Liver (tissue), 9 donors: ENCODE measurements around the gene DCC. TPM values are rescaled to one million over a fixed set of nuclear protein-coding genes. Genes with fewer than 3 reads are reported as not detected.

Experiments used
- DNase-seq: peaks from one replicate; pipeline ENCODE4 v3.0.0-alpha.2; 2017; ENCODE audit warnings: low spot score
- H3K27ac ChIP-seq, 2 donors: one replicate each; pipeline ENCODE4 v1.7.0; 2013; ENCODE audit warnings: inconsistent platforms in 2 of 2, low read length in 2 of 2, control low read depth in 1 of 2, low read depth in 1 of 2, mild to moderate bottlenecking in 1 of 2
- H3K27me3 ChIP-seq, 4 donors: one replicate each; pipeline versions ENCODE4 v1.6.1 to v1.7.0; 2013; ENCODE audit warnings: low read length in 3 of 4, inconsistent platforms in 1 of 4, mild to moderate bottlenecking in 1 of 4, moderate library complexity in 1 of 4; ENCODE audit not compliant: control insufficient read depth in 4 of 4, insufficient read depth in 4 of 4
- H3K36me3 ChIP-seq, 4 donors: one replicate each; pipeline versions ENCODE4 v1.6.1 to v1.7.0; 2013; ENCODE audit warnings: low read length in 3 of 4, mild to moderate bottlenecking in 3 of 4, low read depth in 1 of 4, moderate library complexity in 1 of 4; ENCODE audit not compliant: control insufficient read depth in 4 of 4, insufficient read depth in 3 of 4
- H3K4me1 ChIP-seq, 4 donors: one replicate each; pipeline versions ENCODE4 v1.6.1 to v1.7.0; 2013; ENCODE audit warnings: low read length in 3 of 4, mild to moderate bottlenecking in 3 of 4, moderate library complexity in 1 of 4; ENCODE audit not compliant: control insufficient read depth in 4 of 4, insufficient read depth in 4 of 4
- H3K4me3 ChIP-seq, 3 donors: one replicate each; pipeline versions ENCODE4 v1.6.1 to v1.7.0; 2013; ENCODE audit warnings: low read length in 3 of 3, control low read depth in 1 of 3, low read depth in 1 of 3, mild to moderate bottlenecking in 1 of 3
- H3K9ac ChIP-seq, 2 donors: one replicate each; pipeline ENCODE4 v1.7.0; 2013; ENCODE audit warnings: low read length in 2 of 2, mild to moderate bottlenecking in 2 of 2, moderate library complexity in 2 of 2, control low read depth in 1 of 2, low read depth in 1 of 2
- H3K9me3 ChIP-seq, 4 donors: one replicate each; pipeline versions ENCODE4 v1.6.1 to v1.7.0; 2013; ENCODE audit warnings: low read length in 3 of 4; ENCODE audit not compliant: control insufficient read depth in 4 of 4
- EGR1 ChIP-seq, 2 donors: IDR thresholded peaks; 2 replicates each; pipeline ENCODE4 v1.6.1; 2016 to 2018; ENCODE audit warnings: antibody characterized with exemption in 2 of 2, low read depth in 2 of 2
- FOXA1 ChIP-seq: IDR thresholded peaks from 2 replicates; pipeline ENCODE4 v1.6.1; 2016; ENCODE audit warnings: antibody characterized with exemption
- FOXA2 ChIP-seq: IDR thresholded peaks from 2 replicates; pipeline ENCODE4 v1.6.1; 2016; ENCODE audit warnings: antibody characterized with exemption
- GABPA ChIP-seq, 2 donors: IDR thresholded peaks in 1 of 2; conservative IDR thresholded peaks in 1 of 2; 2 replicates each; pipeline ENCODE4 v1.6.1; 2016; ENCODE audit warnings: antibody characterized with exemption in 2 of 2, mild to moderate bottlenecking in 1 of 2, moderate library complexity in 1 of 2
- HNF4A ChIP-seq, 2 donors: conservative IDR thresholded peaks; 2 replicates each; pipeline ENCODE4 v1.6.1; 2016; ENCODE audit warnings: antibody characterized with exemption in 2 of 2, mild to moderate bottlenecking in 2 of 2
- HNF4G ChIP-seq: IDR thresholded peaks from 2 replicates; pipeline ENCODE4 v1.6.1; 2016; ENCODE audit warnings: antibody characterized with exemption
- JUND ChIP-seq, 2 donors: IDR thresholded peaks; 2 replicates each; pipeline ENCODE4 v1.6.1; 2016; ENCODE audit warnings: antibody characterized with exemption in 2 of 2
- RAD21 ChIP-seq, 2 donors: IDR thresholded peaks; 2 replicates each; pipeline ENCODE4 v1.6.1; 2016; ENCODE audit warnings: antibody characterized with exemption in 2 of 2, mild to moderate bottlenecking in 2 of 2
- RXRA ChIP-seq, 2 donors: IDR thresholded peaks; 2 replicates each; pipeline ENCODE4 v1.6.1; 2017 to 2018; ENCODE audit warnings: antibody characterized with exemption in 2 of 2, mild to moderate bottlenecking in 1 of 2
- SP1 ChIP-seq: IDR thresholded peaks from 2 replicates; pipeline ENCODE4 v1.6.1; 2018; ENCODE audit warnings: antibody characterized with exemption, mild to moderate bottlenecking
- TAF1 ChIP-seq: conservative IDR thresholded peaks from 2 replicates; pipeline ENCODE4 v1.6.1; 2016; ENCODE audit warnings: antibody characterized with exemption, mild to moderate bottlenecking
- YY1 ChIP-seq: IDR thresholded peaks from 2 replicates; pipeline ENCODE4 v1.6.1; 2016; ENCODE audit warnings: antibody characterized with exemption, mild to moderate bottlenecking
- WGBS: extraction: QIAGEN DNeasy Blood & Tissue Kit; methylation state at CpG from one replicate; pipeline ENCODE4 v1.1.7; 2013; 5-methylcytosine and 5-hydroxymethylcytosine counted together
- polyA plus RNA-seq, 2 donors: library from polyadenylated mRNA; stranded (reverse) in 1 of 2; unstranded in 1 of 2; fragments of 200-250 nt in 1 of 2; fragments of >200 nt in 1 of 2; fragmentation: Nextera tagmentation in 1 of 2; extraction: Ambion mirVana in 1 of 2; gene quantifications; one replicate each; pipeline versions ENCODE4 v1.2.1 to v1.2.3, GENCODE V29; 2013 to 2015
- total RNA-seq, 2 donors: library from RNA; depleted of rRNA; stranded (reverse); fragments of >200 nt; gene quantifications; one replicate each; pipeline ENCODE4 v1.2.3, GENCODE V29; 2014
- TF ChIP-seq, protein P1 (sequence below): IDR thresholded peaks from 2 replicates; pipeline ENCODE4 v1.6.1; 2016; ENCODE audit warnings: antibody characterized with exemption
- TF ChIP-seq, protein P2 (sequence below): IDR thresholded peaks from 2 replicates; pipeline ENCODE4 v1.6.1; 2016; ENCODE audit warnings: antibody characterized with exemption, mild to moderate bottlenecking
- TF ChIP-seq, protein P3 (sequence below): IDR thresholded peaks from 2 replicates; pipeline ENCODE4 v1.6.1; 2016; ENCODE audit warnings: antibody characterized with exemption
- TF ChIP-seq, protein P4 (sequence below): fragments of 150-350 bp; IDR thresholded peaks from 2 replicates; pipeline ENCODE4 v1.5.1; 2017; ENCODE audit warnings: improper control_type of control experiment, low read depth, low read length; ENCODE audit not compliant: missing input control
- TF ChIP-seq, protein P5 (sequence below): IDR thresholded peaks from 2 replicates; pipeline ENCODE4 v1.6.1; 2016; ENCODE audit warnings: antibody characterized with exemption
- donor health status: healthy.
- donor health status: healthy.
- donor health status: healthy.
- donor health status: healthy.
- donor health status: healthy.

Gene DCC
- total and polyA plus RNA-seq, 4 donors = under 0.01 to 0.03 TPM; not detected in 2

DNA sequence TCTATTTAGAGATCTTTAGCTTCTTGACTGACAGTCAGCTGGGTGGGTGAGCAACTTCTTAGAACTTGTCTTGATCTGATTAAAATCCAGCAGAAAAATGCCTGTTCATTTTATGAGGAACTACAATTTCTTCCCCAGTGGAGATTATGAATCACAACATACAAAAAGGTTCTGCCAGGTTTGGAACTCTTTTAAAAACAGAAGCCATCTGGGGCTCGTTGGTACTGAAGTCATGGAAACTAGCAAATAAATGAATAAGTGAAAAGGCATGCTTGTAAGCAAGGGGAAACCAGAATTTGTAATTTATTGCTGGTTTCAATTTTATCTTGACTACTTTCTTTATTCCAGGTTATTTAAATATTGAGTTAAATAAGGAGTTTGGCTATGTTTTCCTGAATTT, 1117.1 kb downstream of the DCC start:
- TF ChIP-seq TAF1 = no peak
- TF ChIP-seq SP1 = no peak
- TF ChIP-seq, protein P1, sequence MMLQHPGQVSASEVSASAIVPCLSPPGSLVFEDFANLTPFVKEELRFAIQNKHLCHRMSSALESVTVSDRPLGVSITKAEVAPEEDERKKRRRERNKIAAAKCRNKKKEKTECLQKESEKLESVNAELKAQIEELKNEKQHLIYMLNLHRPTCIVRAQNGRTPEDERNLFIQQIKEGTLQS = no peak
- no peak for TF ChIP-seq EGR1 (IDR thresholded peaks at IDR 0.05; ENCODE audit: low read depth in 2 of 2)
- TF ChIP-seq, protein P2, sequence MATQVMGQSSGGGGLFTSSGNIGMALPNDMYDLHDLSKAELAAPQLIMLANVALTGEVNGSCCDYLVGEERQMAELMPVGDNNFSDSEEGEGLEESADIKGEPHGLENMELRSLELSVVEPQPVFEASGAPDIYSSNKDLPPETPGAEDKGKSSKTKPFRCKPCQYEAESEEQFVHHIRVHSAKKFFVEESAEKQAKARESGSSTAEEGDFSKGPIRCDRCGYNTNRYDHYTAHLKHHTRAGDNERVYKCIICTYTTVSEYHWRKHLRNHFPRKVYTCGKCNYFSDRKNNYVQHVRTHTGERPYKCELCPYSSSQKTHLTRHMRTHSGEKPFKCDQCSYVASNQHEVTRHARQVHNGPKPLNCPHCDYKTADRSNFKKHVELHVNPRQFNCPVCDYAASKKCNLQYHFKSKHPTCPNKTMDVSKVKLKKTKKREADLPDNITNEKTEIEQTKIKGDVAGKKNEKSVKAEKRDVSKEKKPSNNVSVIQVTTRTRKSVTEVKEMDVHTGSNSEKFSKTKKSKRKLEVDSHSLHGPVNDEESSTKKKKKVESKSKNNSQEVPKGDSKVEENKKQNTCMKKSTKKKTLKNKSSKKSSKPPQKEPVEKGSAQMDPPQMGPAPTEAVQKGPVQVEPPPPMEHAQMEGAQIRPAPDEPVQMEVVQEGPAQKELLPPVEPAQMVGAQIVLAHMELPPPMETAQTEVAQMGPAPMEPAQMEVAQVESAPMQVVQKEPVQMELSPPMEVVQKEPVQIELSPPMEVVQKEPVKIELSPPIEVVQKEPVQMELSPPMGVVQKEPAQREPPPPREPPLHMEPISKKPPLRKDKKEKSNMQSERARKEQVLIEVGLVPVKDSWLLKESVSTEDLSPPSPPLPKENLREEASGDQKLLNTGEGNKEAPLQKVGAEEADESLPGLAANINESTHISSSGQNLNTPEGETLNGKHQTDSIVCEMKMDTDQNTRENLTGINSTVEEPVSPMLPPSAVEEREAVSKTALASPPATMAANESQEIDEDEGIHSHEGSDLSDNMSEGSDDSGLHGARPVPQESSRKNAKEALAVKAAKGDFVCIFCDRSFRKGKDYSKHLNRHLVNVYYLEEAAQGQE = no peak
- no peak for TF ChIP-seq RXRA (IDR thresholded peaks at IDR 0.05)
- no peak for TF ChIP-seq HNF4A (conservative IDR thresholded peaks at IDR 0.05)
- TF ChIP-seq RAD21 (IDR thresholded peaks at IDR 0.05) = no peak
- TF ChIP-seq, protein P3, sequence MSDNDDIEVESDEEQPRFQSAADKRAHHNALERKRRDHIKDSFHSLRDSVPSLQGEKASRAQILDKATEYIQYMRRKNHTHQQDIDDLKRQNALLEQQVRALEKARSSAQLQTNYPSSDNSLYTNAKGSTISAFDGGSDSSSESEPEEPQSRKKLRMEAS = no peak
- no peak for TF ChIP-seq FOXA2
- TF ChIP-seq, protein P4, sequence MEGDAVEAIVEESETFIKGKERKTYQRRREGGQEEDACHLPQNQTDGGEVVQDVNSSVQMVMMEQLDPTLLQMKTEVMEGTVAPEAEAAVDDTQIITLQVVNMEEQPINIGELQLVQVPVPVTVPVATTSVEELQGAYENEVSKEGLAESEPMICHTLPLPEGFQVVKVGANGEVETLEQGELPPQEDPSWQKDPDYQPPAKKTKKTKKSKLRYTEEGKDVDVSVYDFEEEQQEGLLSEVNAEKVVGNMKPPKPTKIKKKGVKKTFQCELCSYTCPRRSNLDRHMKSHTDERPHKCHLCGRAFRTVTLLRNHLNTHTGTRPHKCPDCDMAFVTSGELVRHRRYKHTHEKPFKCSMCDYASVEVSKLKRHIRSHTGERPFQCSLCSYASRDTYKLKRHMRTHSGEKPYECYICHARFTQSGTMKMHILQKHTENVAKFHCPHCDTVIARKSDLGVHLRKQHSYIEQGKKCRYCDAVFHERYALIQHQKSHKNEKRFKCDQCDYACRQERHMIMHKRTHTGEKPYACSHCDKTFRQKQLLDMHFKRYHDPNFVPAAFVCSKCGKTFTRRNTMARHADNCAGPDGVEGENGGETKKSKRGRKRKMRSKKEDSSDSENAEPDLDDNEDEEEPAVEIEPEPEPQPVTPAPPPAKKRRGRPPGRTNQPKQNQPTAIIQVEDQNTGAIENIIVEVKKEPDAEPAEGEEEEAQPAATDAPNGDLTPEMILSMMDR = no peak
- no peak for TF ChIP-seq YY1
- TF ChIP-seq GABPA (IDR thresholded peaks at IDR 0.05 in 1 of 2, conservative IDR thresholded peaks at IDR 0.05 in 1 of 2) = no peak
- no peak for TF ChIP-seq HNF4G
- TF ChIP-seq JUND (IDR thresholded peaks at IDR 0.05) = no peak
- Histone ChIP-seq H3K9ac (no peak overlapping the region), H3K4me3 (no peak overlapping the region), H3K27me3 (no peaks in the 10 kb centered on the region), H3K27ac (no peak overlapping the region), H3K36me3 (no peaks in the 10 kb centered on the region), H3K9me3 (no peaks in the 10 kb centered on the region), H3K4me1 (no peaks in the 10 kb centered on the region)
- 30% methylated on average over 1 of the region's 1 CpG for WGBS
- no peak for DNase-seq

DNA sequence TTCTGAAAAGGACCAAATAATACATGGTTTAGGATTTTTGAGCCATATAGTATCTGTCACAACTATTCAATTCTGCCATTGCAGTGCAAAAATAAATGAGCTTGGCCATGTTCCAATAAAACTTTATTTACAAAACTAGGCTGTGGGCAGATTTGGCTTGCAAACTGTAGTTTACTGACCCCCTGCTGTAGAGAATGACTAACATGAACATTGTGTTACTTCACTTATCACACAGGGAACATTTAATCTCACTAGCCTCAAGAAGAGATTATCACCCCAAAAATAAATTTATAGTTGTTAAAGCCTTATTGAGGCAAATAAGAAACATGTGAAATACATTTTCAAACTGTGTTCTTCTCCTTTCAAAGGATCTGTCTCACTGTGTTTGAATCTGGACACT, 1118.3 kb downstream of the DCC start:
- H3K4me1 ChIP-seq = no peaks in the 10 kb centered on the region
- TF ChIP-seq, protein P5, sequence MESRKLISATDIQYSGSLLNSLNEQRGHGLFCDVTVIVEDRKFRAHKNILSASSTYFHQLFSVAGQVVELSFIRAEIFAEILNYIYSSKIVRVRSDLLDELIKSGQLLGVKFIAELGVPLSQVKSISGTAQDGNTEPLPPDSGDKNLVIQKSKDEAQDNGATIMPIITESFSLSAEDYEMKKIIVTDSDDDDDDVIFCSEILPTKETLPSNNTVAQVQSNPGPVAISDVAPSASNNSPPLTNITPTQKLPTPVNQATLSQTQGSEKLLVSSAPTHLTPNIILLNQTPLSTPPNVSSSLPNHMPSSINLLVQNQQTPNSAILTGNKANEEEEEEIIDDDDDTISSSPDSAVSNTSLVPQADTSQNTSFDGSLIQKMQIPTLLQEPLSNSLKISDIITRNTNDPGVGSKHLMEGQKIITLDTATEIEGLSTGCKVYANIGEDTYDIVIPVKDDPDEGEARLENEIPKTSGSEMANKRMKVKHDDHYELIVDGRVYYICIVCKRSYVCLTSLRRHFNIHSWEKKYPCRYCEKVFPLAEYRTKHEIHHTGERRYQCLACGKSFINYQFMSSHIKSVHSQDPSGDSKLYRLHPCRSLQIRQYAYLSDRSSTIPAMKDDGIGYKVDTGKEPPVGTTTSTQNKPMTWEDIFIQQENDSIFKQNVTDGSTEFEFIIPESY = no peak
- TF ChIP-seq YY1 (no peak), JUND (IDR thresholded peaks at IDR 0.05) (no peak), FOXA1 (no peak), GABPA (IDR thresholded peaks at IDR 0.05 in 1 of 2, conservative IDR thresholded peaks at IDR 0.05 in 1 of 2) (no peak), HNF4A (conservative IDR thresholded peaks at IDR 0.05) (no peak), EGR1 (IDR thresholded peaks at IDR 0.05; ENCODE audit: low read depth in 2 of 2) (no peak), TAF1 (no peak), RXRA (IDR thresholded peaks at IDR 0.05) (no peak), FOXA2 (no peak), HNF4G (no peak), RAD21 (IDR thresholded peaks at IDR 0.05) (no peak), SP1 (no peak)
- TF ChIP-seq, protein P2 = no peak
- TF ChIP-seq, protein P1 = no peak
- TF ChIP-seq, protein P3 = no peak
- no peaks in the 10 kb centered on the region for H3K27me3 ChIP-seq

More for the DNA sequence above, 1118.3 kb downstream of the DCC start:
- Histone ChIP-seq H3K9ac (no peak overlapping the region), H3K36me3 (no peaks in the 10 kb centered on the region), H3K27ac (no peak overlapping the region), H3K4me3 (no peak overlapping the region), H3K9me3 (no peaks in the 10 kb centered on the region)
- DNase-seq = no peak
